ENCODE measurements around the gene NUDT4. TPM values are rescaled to one million over a fixed set of nuclear protein-coding genes. Genes with fewer than 3 reads are reported as not detected.

NUDT4 gene
- total and polyA plus RNA-seq, 9 of the 15 experiments (the other 6 are each of a cell fraction or from before 2014, with no cell fraction given) = 38.1 to 164 (median 99.2) TPM

- TF ChIP-seq HDAC3 (IDR thresholded peaks at IDR 0.05; ENCODE audit: borderline replicate concordance, partially characterized antibody) = no peak
- no peak for TF ChIP-seq CXXC5 (CRISPR knock-in tag; IDR thresholded peaks at IDR 0.05)
- TF ChIP-seq PHB (CRISPR knock-in tag; IDR thresholded peaks at IDR 0.05) = no peak
- TF ChIP-seq ZNF644 (tag; IDR thresholded peaks at IDR 0.05; ENCODE audit: low read depth) = no peak; the same call in 1 of the 2 replicates
- TF ChIP-seq ZNF408 (CRISPR knock-in tag; IDR thresholded peaks at IDR 0.05; ENCODE audit: low read depth) = no peak
- TF ChIP-seq SETDB1 (IDR thresholded peaks at IDR 0.05; ENCODE audit: low read length) = no peak
- TF ChIP-seq, protein P1, sequence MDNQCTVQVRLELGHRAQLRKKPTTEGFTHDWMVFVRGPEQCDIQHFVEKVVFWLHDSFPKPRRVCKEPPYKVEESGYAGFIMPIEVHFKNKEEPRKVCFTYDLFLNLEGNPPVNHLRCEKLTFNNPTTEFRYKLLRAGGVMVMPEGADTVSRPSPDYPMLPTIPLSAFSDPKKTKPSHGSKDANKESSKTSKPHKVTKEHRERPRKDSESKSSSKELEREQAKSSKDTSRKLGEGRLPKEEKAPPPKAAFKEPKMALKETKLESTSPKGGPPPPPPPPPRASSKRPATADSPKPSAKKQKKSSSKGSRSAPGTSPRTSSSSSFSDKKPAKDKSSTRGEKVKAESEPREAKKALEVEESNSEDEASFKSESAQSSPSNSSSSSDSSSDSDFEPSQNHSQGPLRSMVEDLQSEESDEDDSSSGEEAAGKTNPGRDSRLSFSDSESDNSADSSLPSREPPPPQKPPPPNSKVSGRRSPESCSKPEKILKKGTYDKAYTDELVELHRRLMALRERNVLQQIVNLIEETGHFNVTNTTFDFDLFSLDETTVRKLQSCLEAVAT (IDR thresholded peaks at IDR 0.05) = peak in 1 of 2 experiments; percentile 30; a peak in 1 of 4 replicates
- TF ChIP-seq CAMTA2 (CRISPR knock-in tag; conservative IDR thresholded peaks at IDR 0.05) = no peak
- no peak for TF ChIP-seq ZFP30 (CRISPR knock-in tag; IDR thresholded peaks at IDR 0.05; ENCODE audit: borderline replicate concordance)
- no peak for TF ChIP-seq POLR3G (IDR thresholded peaks at IDR 0.05; ENCODE audit: extremely low read depth, insufficient read length, insufficient replicate concordance)
- no peak for TF ChIP-seq MXI1 (IDR thresholded peaks at IDR 0.05; ENCODE audit: low read depth, low read length)
- no peak for TF ChIP-seq ZNF79 (CRISPR knock-in tag; IDR thresholded peaks at IDR 0.05; ENCODE audit: low read depth)
- no peak for TF ChIP-seq NRF1 (conservative IDR thresholded peaks at IDR 0.05 in 1 of 2, IDR thresholded peaks at IDR 0.05 in 1 of 2)
- TF ChIP-seq ZNF592 (IDR thresholded peaks at IDR 0.05) = peak; percentile 29; the same call in 1 of the 2 replicates
- no peak for TF ChIP-seq ARID4B (CRISPR knock-in tag; IDR thresholded peaks at IDR 0.05)
- TF ChIP-seq SIX5 (IDR thresholded peaks at IDR 0.05; ENCODE audit: borderline replicate concordance in 1 of 2, insufficient read depth in 1 of 2, low read depth in 1 of 2, low read length in 2 of 2) = no peak
- TF ChIP-seq BHLHE40 (IDR thresholded peaks at IDR 0.05; ENCODE audit: low read length) = no peak
- no peak for TF ChIP-seq ZNF766 (CRISPR knock-in tag; conservative IDR thresholded peaks at IDR 0.05)
Observed at GRCh38 chr12:93373961-93374656, 3.6 kb upstream of the NUDT4 start (continued).
